ENCODE results near the gene MKRN2. TPM values are rescaled to one million over a fixed set of nuclear protein-coding genes. Genes with fewer than 3 reads are reported as not detected.

The MKRN2 gene
- 59.7 and 62.3 TPM in 2 replicates for polyA plus RNA-seq (2011; rRNA removed)
- 51.4 and 57.4 TPM in 2 replicates for polyA minus RNA-seq (2011; rRNA and poly(A)+ RNA removed)

DNA sequence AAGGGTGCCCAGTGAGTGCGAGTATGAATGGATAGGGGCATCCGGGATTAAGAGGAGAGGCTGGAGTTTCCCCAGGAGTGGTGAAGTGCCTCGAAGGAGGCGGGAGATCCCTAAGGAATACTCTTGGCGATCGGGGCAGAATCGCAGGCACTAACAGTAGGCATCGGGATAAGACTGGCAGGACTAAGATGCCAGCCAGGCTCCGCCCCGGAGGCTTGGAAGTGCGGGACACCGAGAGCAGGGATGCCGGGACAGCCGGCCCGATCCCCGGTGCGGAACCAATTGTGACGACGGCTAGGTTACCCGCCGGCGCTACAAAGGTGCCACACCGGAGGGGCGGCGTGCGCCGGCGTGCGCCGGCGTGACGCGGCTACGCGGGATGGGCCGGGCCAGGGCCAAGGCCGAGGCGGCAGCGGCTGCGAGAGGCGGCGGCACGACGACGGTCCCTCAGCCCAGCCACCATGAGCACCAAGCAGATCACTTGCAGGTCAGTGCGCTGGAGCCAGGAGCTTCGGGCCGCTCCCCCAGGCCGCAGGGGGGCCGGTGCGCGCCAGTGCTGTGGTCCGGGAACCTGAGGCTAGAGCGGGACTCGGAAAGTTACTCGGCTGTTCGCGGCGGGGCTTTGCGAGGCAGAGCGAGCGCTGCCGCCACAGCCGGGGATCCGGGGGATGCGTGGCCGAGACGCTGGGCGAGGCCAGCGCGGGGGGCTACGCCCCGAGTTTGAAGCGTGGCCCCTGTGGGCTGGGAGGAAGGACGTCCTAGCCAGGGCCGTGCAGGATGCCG lies at the start of gene MKRN2:
MKRN2 (plus strand) TSS at position 398 of the 783 bp plus-strand sequence; CDS start at position 462, 64 bp downstream.
- DNase-seq (ENCODE audit: low read depth, low spot score), result peak; percentile 27
- H3K4me3 ChIP-seq (ENCODE audit: low read depth, low read length), result peak within 1 kb of the TSS; percentile 81
- no peaks in the 10 kb centered on the region; the same call in 1 of the 2 replicates for H3K9me3 ChIP-seq (ENCODE audit: control insufficient read depth, insufficient read depth, low read length)
- peak within 1 kb of the TSS; percentile 94 for H3K27ac ChIP-seq (ENCODE audit: low read depth, low read length)
- ChIA-PET POLR2A (interaction anchor here (0.6 to 1.1 kb wide), 3 partner anchors 19 to 466 kb away, joined by 3 to 4 read pairs (median 3); no protein-coding TSS in a partner anchor), CTCF (no interaction called here)
- no peaks in the 10 kb centered on the region for H3K27me3 ChIP-seq (ENCODE audit: control insufficient read depth, insufficient read depth, low read length)
- TF ChIP-seq, protein P1, sequence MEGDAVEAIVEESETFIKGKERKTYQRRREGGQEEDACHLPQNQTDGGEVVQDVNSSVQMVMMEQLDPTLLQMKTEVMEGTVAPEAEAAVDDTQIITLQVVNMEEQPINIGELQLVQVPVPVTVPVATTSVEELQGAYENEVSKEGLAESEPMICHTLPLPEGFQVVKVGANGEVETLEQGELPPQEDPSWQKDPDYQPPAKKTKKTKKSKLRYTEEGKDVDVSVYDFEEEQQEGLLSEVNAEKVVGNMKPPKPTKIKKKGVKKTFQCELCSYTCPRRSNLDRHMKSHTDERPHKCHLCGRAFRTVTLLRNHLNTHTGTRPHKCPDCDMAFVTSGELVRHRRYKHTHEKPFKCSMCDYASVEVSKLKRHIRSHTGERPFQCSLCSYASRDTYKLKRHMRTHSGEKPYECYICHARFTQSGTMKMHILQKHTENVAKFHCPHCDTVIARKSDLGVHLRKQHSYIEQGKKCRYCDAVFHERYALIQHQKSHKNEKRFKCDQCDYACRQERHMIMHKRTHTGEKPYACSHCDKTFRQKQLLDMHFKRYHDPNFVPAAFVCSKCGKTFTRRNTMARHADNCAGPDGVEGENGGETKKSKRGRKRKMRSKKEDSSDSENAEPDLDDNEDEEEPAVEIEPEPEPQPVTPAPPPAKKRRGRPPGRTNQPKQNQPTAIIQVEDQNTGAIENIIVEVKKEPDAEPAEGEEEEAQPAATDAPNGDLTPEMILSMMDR (IDR thresholded peaks at IDR 0.05; ENCODE audit: low read depth, low read length), result no peak

DNA sequence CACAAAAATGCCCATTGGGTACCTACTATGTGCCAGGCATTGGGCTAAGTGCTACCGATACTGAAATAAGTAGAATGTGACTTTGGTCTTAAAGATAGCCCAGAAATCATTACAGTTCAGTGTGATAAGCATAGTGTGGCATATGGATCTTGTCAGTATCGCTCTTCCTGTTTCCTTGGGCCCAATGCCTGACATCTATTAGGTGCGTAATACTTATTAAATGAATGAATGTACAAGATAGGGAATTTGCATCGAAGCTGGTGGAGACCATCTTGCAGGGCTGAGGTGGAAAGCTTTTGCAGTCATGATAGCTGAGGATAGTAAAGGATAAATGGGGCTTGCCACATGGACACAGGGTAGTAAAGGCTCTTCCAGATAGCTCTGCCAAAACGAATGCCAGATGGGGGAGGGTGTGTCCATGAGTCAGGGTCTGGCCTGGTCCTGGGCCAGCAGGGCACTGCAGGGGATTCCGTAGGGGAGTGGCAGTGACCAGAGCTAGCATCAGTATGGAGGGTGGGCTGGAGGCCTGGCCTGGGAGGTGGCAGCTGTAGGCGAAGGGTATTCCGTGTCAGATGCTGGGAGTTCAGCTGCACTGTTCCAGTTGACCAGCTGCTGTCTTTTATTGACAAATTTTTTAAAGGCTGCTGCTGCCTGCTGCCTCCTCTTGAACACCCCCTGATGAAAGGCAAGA lies 49.2 kb upstream of the MKRN2 start:
- ChIA-PET POLR2A (interaction anchor here (0.5 to 1.8 kb wide), 10 partner anchors 23 to 373 kb away, joined by 3 to 17 read pairs (median 4); partner anchors contain the start of genes MKRN2, RAF1 and TSEN2), CTCF (interaction anchor here (0.5 to 1.9 kb wide), 9 partner anchors 13 to 482 kb away, joined by 3 to 10 read pairs (median 3); partner anchors contain the start of gene TSEN2)
- H3K27me3 ChIP-seq (ENCODE audit: control insufficient read depth, insufficient read depth, low read length), result no peaks in the 10 kb centered on the region

GRCh38 chr3:12508291-12508700 lies 48.6 kb upstream of the MKRN2 start:
- TF ChIP-seq, protein P1 (IDR thresholded peaks at IDR 0.05; ENCODE audit: low read depth, low read length), result no peak
- POLR2A ChIA-PET, result interaction anchor here (0.6 to 1.8 kb wide), 12 partner anchors 24 to 1009 kb away, joined by 3 to 17 read pairs (median 4); partner anchors contain the start of genes MKRN2, RAF1 and TSEN2
- CTCF ChIA-PET, result interaction anchor here (0.5 to 1.9 kb wide), 9 partner anchors 13 to 373 kb away, joined by 3 to 10 read pairs (median 3); partner anchors contain the start of gene TSEN2

More for the DNA sequence above, 49.2 kb upstream of the MKRN2 start:
- TF ChIP-seq, protein P1 (IDR thresholded peaks at IDR 0.05; ENCODE audit: low read depth, low read length), result no peak
- peak overlapping the region; percentile 45 for H3K4me3 ChIP-seq (ENCODE audit: low read depth, low read length)
- no peaks in the 10 kb centered on the region for H3K9me3 ChIP-seq (ENCODE audit: control insufficient read depth, insufficient read depth, low read length)
- peak; percentile 27 for DNase-seq (ENCODE audit: low read depth, low spot score)
- H3K27ac ChIP-seq (ENCODE audit: low read depth, low read length), result peak overlapping the region; percentile 94

GRCh38 chr3:12509466-12509865 lies 47.4 kb upstream of the MKRN2 start:
- TF ChIP-seq, protein P1 (IDR thresholded peaks at IDR 0.05; ENCODE audit: low read depth, low read length), result no peak
- ChIA-PET POLR2A (no interaction called here), CTCF (interaction anchor here (1.7 to 1.9 kb wide), 2 partner anchors 30 to 374 kb away, joined by 6 to 7 read pairs; no protein-coding TSS in a partner anchor)
- DNase-seq (ENCODE audit: low read depth, low spot score), result no peak
- Histone ChIP-seq H3K27me3 (ENCODE audit: control insufficient read depth, insufficient read depth, low read length) (no peaks in the 10 kb centered on the region), H3K9me3 (ENCODE audit: control insufficient read depth, insufficient read depth, low read length) (no peaks in the 10 kb centered on the region), H3K27ac (ENCODE audit: low read depth, low read length) (peak overlapping the region; percentile 43), H3K4me3 (ENCODE audit: low read depth, low read length) (no peak overlapping the region)

More at GRCh38 chr3:12508291-12508700, 48.6 kb upstream of the MKRN2 start:
- DNase-seq (ENCODE audit: low read depth, low spot score), result peak; percentile 98
- Histone ChIP-seq H3K27me3 (ENCODE audit: control insufficient read depth, insufficient read depth, low read length) (no peaks in the 10 kb centered on the region), H3K27ac (ENCODE audit: low read depth, low read length) (peak overlapping the region; percentile 94), H3K4me3 (ENCODE audit: low read depth, low read length) (peak overlapping the region; percentile 45), H3K9me3 (ENCODE audit: control insufficient read depth, insufficient read depth, low read length) (no peaks in the 10 kb centered on the region)
